Measurements from ENCODE around the gene SFSWAP.

SFSWAP gene

DNA sequence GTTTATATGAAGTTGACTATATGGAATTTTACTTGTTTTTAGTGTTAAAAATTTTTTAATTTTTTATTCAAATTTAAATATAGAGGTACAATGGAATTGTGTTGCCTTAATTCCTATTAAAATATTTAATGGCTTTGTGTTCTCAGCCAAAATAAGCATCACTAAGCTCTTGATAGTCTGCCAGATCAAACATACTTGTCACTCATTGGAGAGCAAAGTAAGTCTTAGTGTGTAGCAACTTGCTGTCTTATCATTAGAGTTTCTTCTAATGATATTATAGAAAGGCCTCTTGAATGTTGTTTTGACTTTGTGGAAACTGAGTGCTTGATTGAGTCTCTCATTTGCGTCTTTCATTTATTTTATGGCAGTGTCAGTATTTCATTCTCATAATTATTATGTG is 10.7 kb downstream of the SFSWAP start:
- no peak for TF ChIP-seq TAF1 (IDR thresholded peaks at IDR 0.05; ENCODE audit: low read depth, low read length)
- TF ChIP-seq POU2F2 (IDR thresholded peaks at IDR 0.05; ENCODE audit: low read depth, low read length), result no peak
- no peak for TF ChIP-seq POLR2AphosphoS5 (IDR thresholded peaks at IDR 0.05; ENCODE audit: low read depth, low read length)
- TF ChIP-seq PAX5 (IDR thresholded peaks at IDR 0.05; ENCODE audit: insufficient read depth, low read length, severe bottlenecking), result no peak
- TF ChIP-seq POLR2A (IDR thresholded peaks at IDR 0.05; ENCODE audit: low read depth, low read length), result no peak
- TF ChIP-seq SPI1 (IDR thresholded peaks at IDR 0.05; ENCODE audit: low read depth, low read length), result no peak
- FAIRE-seq (no peak), DNase-seq (ENCODE audit: insufficient read length, low spot score) (no peak)

DNA sequence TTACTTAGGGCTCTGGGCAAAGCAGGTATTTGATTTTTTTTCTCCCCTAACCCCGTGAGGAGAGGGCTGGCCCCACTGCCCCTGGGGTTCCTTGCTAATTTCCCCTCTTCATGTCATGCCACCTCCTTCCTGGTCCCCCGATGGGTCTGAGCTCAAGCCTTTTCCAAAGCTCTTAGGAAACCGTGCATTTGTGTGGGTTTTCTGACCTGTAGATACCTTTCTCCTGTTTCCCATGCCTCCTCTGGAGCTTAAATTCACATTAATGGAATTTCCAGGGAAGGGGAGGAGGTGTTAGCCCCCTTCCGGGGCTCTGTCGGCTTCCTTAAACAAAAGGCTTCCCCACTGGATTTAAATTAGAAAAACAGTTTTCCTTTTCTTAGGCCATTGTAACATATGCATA is 12.6 kb downstream of the SFSWAP start:
- no peak for FAIRE-seq
- TF ChIP-seq POU2F2 (IDR thresholded peaks at IDR 0.05; ENCODE audit: low read depth, low read length) (no peak), PAX5 (IDR thresholded peaks at IDR 0.05; ENCODE audit: insufficient read depth, low read length, severe bottlenecking) (no peak), SPI1 (IDR thresholded peaks at IDR 0.05; ENCODE audit: low read depth, low read length) (no peak), POLR2AphosphoS5 (IDR thresholded peaks at IDR 0.05; ENCODE audit: low read depth, low read length) (no peak), POLR2A (IDR thresholded peaks at IDR 0.05; ENCODE audit: low read depth, low read length) (no peak), TAF1 (IDR thresholded peaks at IDR 0.05; ENCODE audit: low read depth, low read length) (no peak)
- DNase-seq (ENCODE audit: insufficient read length, low spot score), result no peak

DNA sequence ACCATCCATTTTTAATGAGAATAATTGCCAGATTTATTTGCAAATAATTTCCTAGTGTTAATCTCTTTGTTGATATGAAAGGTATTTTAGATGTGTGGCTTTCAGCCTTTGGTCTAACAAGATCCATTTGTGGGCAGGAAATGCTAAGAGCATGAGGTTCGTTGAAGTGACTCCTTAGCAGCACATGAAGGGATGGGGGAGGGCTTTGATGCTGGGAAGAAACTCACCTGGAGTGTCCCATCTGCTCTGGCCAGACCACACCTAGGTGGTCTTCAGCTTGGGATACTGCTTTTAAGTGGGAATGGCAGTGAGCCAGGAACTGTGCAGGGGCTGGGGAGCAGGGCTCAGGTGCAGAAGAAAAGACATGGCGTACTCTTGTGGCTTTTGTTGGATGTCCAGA is 13.6 kb downstream of the SFSWAP start:
- FAIRE-seq, result no peak
- no peak for DNase-seq (ENCODE audit: insufficient read length, low spot score)
- TF ChIP-seq POLR2AphosphoS5 (IDR thresholded peaks at IDR 0.05; ENCODE audit: low read depth, low read length), result no peak
- TF ChIP-seq TAF1 (IDR thresholded peaks at IDR 0.05; ENCODE audit: low read depth, low read length), result no peak
- TF ChIP-seq POLR2A (IDR thresholded peaks at IDR 0.05; ENCODE audit: low read depth, low read length), result no peak
- no peak for TF ChIP-seq PAX5 (IDR thresholded peaks at IDR 0.05; ENCODE audit: insufficient read depth, low read length, severe bottlenecking)
- TF ChIP-seq SPI1 (IDR thresholded peaks at IDR 0.05; ENCODE audit: low read depth, low read length), result no peak
- no peak for TF ChIP-seq POU2F2 (IDR thresholded peaks at IDR 0.05; ENCODE audit: low read depth, low read length)

DNA sequence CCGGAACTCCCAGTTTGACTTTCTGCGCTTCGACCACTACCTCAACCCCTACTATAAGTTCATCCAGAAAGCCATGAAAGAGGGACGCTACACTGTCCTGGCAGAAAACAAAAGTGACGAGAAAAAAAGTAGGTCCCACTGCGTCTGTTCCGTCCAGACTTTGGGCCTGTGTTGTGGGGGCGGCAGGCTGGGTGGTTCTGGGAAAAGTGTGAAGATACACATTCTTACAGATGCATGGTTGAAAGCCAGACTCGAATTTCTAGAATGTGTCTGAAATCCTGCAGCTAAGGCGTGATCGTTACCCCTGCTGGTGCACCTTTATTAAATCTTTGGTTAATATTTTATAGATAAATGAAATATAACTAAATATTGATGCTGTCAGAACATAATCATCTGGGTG is 14.6 kb downstream of the SFSWAP start:
- DNase-seq (ENCODE audit: insufficient read length, low spot score) (no peak), FAIRE-seq (no peak)
- no peak for TF ChIP-seq POU2F2 (IDR thresholded peaks at IDR 0.05; ENCODE audit: low read depth, low read length)
- TF ChIP-seq PAX5 (IDR thresholded peaks at IDR 0.05; ENCODE audit: insufficient read depth, low read length, severe bottlenecking), result no peak
- TF ChIP-seq TAF1 (IDR thresholded peaks at IDR 0.05; ENCODE audit: low read depth, low read length), result no peak
- no peak for TF ChIP-seq POLR2A (IDR thresholded peaks at IDR 0.05; ENCODE audit: low read depth, low read length)
- TF ChIP-seq SPI1 (IDR thresholded peaks at IDR 0.05; ENCODE audit: low read depth, low read length), result no peak
- no peak for TF ChIP-seq POLR2AphosphoS5 (IDR thresholded peaks at IDR 0.05; ENCODE audit: low read depth, low read length)

DNA sequence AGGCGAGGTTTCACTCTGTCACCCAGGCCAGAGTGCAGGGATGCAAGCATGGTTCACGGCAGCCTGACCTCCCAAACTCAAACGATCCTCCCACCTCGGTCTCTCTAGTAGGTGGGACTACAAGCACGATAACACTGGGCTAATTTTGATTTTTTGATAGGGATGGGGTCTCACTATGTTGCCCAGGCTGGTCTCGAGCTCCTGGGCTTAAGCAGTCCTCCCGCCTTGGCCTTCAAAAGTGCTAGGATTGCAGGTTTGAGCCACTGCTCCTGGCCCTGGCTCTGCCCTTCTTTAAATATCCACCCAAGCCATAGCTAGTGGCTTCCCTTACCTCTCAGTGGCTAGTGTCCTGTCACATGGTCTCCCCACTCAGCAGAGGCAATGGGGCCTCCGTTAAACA is 17.8 kb downstream of the SFSWAP start:
- TF ChIP-seq POU2F2 (IDR thresholded peaks at IDR 0.05; ENCODE audit: low read depth, low read length) (no peak), TAF1 (IDR thresholded peaks at IDR 0.05; ENCODE audit: low read depth, low read length) (no peak), POLR2A (IDR thresholded peaks at IDR 0.05; ENCODE audit: low read depth, low read length) (no peak), SPI1 (IDR thresholded peaks at IDR 0.05; ENCODE audit: low read depth, low read length) (no peak), PAX5 (IDR thresholded peaks at IDR 0.05; ENCODE audit: insufficient read depth, low read length, severe bottlenecking) (no peak), POLR2AphosphoS5 (IDR thresholded peaks at IDR 0.05; ENCODE audit: low read depth, low read length) (no peak)
- DNase-seq (ENCODE audit: insufficient read length, low spot score) (no peak), FAIRE-seq (no peak)

DNA sequence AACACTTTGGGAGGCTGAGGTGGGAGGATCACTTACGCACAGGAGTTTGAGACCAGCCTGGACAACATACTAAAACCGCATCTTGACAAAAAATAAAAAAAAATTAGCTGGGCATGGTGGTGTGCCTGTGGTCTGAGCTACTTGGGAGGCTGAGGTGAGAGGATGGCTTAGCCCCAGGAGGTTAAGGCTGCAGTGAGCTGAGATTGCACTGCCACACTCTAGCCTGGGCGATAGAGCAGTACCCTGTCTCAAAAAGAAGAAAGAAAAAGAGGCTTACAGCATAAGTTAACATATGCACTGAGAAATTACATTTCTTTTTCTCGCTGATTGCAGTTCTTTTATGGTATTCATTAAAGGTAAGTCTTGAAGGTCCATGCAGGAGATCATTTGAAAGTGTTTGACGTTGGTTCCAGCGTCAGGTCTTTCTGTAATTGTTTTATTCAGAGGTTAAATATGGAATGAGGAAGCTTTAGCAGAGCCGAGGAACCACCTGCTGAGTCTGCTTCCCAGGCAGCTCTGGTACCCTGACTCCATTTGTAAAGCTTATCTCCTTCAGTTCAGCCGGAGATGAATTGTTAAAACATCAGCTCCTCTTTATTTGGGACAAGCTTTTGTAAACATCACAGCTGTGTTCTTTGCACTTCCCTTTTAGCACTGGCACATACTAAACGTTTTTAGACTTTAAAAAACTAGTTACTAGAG is 18.5 kb downstream of the SFSWAP start:
- no peak for FAIRE-seq
- DNase-seq (ENCODE audit: insufficient read length, low spot score), result no peak

DNA sequence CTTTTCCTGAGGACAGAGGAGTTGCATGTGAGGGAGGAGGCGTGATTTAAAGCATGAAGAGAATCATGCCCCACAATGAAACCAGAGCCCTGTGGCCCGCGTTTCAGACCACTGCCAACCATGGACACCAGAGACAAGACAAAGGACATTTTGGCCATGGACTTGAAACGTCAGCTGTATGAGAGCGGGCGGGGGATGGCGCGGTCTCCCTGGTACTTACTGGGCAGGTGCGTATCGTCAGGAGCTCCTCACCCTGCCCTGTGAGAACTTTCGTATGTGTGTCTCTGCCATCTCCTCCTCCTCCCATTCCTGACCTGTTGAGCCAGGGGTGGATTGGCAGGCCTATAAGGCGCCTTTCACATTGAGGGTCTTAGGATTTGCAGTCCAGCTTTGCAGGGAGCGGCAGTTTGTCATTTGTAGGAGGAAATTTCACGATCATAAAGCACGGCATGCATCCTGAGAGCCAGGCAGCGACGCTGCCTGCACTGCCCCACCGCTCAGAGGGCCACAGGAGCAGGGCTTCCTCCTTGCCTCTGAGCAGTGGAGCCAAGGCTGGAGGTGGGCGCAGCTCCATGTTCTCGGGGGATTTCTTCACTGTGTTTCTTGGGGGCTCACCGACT is 22.2 kb downstream of the SFSWAP start:
- FAIRE-seq (no peak), DNase-seq (ENCODE audit: insufficient read length, low spot score) (no peak)
- TF ChIP-seq TAF1 (IDR thresholded peaks at IDR 0.05; ENCODE audit: low read depth, low read length), result no peak
- no peak for TF ChIP-seq SPI1 (IDR thresholded peaks at IDR 0.05; ENCODE audit: low read depth, low read length)
- no peak for TF ChIP-seq POLR2A (IDR thresholded peaks at IDR 0.05; ENCODE audit: low read depth, low read length)
- no peak for TF ChIP-seq POLR2AphosphoS5 (IDR thresholded peaks at IDR 0.05; ENCODE audit: low read depth, low read length)
- TF ChIP-seq PAX5 (IDR thresholded peaks at IDR 0.05; ENCODE audit: insufficient read depth, low read length, severe bottlenecking), result no peak
- TF ChIP-seq POU2F2 (IDR thresholded peaks at IDR 0.05; ENCODE audit: low read depth, low read length), result no peak

More for the DNA sequence above, 18.5 kb downstream of the SFSWAP start:
- no peak for TF ChIP-seq TAF1 (IDR thresholded peaks at IDR 0.05; ENCODE audit: low read depth, low read length)
- TF ChIP-seq SPI1 (IDR thresholded peaks at IDR 0.05; ENCODE audit: low read depth, low read length), result no peak
- no peak for TF ChIP-seq PAX5 (IDR thresholded peaks at IDR 0.05; ENCODE audit: insufficient read depth, low read length, severe bottlenecking)
- no peak for TF ChIP-seq POU2F2 (IDR thresholded peaks at IDR 0.05; ENCODE audit: low read depth, low read length)
- TF ChIP-seq POLR2AphosphoS5 (IDR thresholded peaks at IDR 0.05; ENCODE audit: low read depth, low read length), result no peak
- no peak for TF ChIP-seq POLR2A (IDR thresholded peaks at IDR 0.05; ENCODE audit: low read depth, low read length)

DNA sequence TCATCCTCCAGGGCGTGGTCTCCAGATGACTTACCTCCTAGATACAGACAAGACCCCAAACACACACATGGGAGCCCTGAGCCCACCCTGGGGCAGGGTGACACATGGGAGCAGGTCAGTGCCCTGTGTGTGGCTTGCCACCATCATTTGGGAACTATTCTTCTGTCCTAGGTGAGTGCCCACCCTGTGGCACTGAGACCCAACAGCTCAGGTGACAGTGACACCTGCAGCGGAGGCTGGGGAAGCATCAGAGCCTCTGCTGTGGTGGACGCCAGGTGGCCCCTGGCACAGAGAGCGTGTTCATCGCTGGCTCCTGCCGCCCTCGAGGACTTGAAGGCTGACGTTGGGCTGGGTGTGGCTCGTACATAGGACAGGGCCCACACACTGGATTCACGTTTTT is 23.0 kb downstream of the SFSWAP start:
- DNase-seq (ENCODE audit: insufficient read length, low spot score), result no peak
- no peak for FAIRE-seq

DNA sequence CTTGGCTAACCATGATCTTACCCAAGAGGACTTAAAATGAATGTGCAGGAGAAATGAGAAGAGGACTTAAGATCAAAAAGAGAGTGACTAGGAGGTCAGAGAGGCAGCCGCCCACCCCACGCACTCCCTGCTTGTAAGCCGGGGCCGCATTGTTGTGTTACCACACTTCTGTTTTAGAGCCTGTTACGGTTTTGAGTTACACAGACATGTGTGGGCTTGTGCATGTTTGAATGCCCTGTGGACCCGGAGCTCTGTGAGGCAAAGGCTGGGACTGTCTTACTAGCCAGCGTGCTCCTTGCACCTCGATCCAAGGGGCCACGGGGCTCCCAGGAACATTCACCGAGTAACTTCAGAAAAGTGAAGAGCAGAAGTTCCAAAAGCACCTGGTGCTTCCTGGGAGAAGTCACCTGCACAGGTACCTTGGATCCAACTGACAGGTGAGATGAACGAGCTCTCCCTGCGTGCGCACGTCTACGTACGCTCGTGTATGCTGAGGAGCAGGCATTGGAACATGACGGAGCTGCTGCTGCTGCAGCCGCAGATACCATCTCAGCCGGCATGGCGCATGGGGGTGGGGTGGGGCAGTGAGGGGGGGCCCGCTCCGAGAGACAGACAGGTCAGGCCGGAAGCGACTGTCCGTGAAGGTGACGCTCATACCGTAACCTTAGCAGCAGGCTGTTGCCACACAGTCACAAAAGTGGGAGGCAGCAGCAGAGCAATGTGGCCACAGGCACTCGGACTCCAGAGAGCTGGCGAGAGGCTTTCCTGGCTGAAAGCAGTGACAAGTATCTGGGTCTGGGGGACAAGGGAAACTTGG is 23.7 kb downstream of the SFSWAP start:
- TF ChIP-seq PAX5 (IDR thresholded peaks at IDR 0.05; ENCODE audit: insufficient read depth, low read length, severe bottlenecking) (no peak), POLR2AphosphoS5 (IDR thresholded peaks at IDR 0.05; ENCODE audit: low read depth, low read length) (no peak), POLR2A (IDR thresholded peaks at IDR 0.05; ENCODE audit: low read depth, low read length) (no peak), SPI1 (IDR thresholded peaks at IDR 0.05; ENCODE audit: low read depth, low read length) (no peak), TAF1 (IDR thresholded peaks at IDR 0.05; ENCODE audit: low read depth, low read length) (no peak), POU2F2 (IDR thresholded peaks at IDR 0.05; ENCODE audit: low read depth, low read length) (no peak)
- FAIRE-seq (no peak), DNase-seq (ENCODE audit: insufficient read length, low spot score) (no peak)

More for the DNA sequence above, 23.0 kb downstream of the SFSWAP start:
- TF ChIP-seq TAF1 (IDR thresholded peaks at IDR 0.05; ENCODE audit: low read depth, low read length) (no peak), POLR2AphosphoS5 (IDR thresholded peaks at IDR 0.05; ENCODE audit: low read depth, low read length) (no peak), POLR2A (IDR thresholded peaks at IDR 0.05; ENCODE audit: low read depth, low read length) (no peak), SPI1 (IDR thresholded peaks at IDR 0.05; ENCODE audit: low read depth, low read length) (no peak), POU2F2 (IDR thresholded peaks at IDR 0.05; ENCODE audit: low read depth, low read length) (no peak), PAX5 (IDR thresholded peaks at IDR 0.05; ENCODE audit: insufficient read depth, low read length, severe bottlenecking) (no peak)

Measured in GM12891 (cell line).